Measurements from ENCODE around the gene TDRD10. TPM values are rescaled to one million over a fixed set of nuclear protein-coding genes. Genes with fewer than 3 reads are reported as not detected.

Gene TDRD10
- total and polyA plus RNA-seq, 4 donors, result 0.23 to 1.5 (median 0.78) TPM

DNA sequence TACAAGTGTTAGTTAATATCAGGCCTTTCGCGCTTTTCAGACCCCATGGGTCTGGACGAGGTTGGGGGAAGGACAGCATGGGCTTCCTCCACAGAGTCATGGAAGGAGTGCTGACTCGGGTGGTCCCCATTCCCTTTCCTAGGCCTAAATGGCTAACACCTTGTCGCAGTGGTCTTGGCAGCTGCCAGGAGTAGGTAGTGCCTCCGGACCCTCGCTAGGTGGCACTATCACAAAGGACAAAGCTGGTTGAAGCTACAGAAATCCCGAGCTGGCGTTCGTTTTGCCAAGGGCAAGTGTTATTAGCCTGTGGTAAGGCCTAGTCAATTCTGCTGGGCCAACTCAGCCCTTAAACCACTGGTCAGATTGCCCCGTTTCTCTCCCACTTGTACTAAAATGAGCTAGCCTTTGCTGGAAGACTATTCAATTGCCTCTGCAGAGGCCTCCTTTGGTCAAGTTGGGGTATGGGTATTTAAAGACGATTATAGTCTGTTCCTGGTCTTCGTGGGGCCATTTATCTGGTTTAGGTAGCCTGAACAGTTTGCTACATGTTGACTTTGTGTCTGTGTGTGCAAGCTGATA lies 57.5 kb downstream of the TDRD10 start:
- WGBS, result 8% methylated on average over 13 of the region's 13 CpGs
- H3K27ac ChIP-seq (ENCODE audit: low read depth in 1 of 2, low read length in 2 of 2), result peak overlapping the region; percentile 88 to 95

GRCh38 chr1:154565876-154566275 lies 63.9 kb downstream of the TDRD10 start:
- Histone ChIP-seq H3K9ac (ENCODE audit: low read depth in 1 of 2, low read length in 2 of 2) (no peak overlapping the region), H3K4me1 (ENCODE audit: control insufficient read depth in 4 of 4, insufficient read depth in 4 of 4, low read length in 3 of 4) (peaks cover 3 to 10% (median 7%) of the 10 kb centered on the region in 4 donors), H3K27me3 (ENCODE audit: control insufficient read depth in 4 of 4, insufficient read depth in 4 of 4, low read length in 3 of 4) (peaks cover 0 to 6% (median 3%) of the 10 kb centered on the region in 4 donors), H3K36me3 (ENCODE audit: control insufficient read depth in 4 of 4, insufficient read depth in 3 of 4, low read depth in 1 of 4, low read length in 3 of 4) (no peaks in the 10 kb centered on the region), H3K4me3 (ENCODE audit: low read depth in 1 of 3, low read length in 3 of 3) (no peak overlapping the region), H3K27ac (ENCODE audit: low read depth in 1 of 2, low read length in 2 of 2) (no peak overlapping the region), H3K9me3 (ENCODE audit: control insufficient read depth in 4 of 4, low read length in 3 of 4) (no peaks in the 10 kb centered on the region)
- TF ChIP-seq ATF3 (IDR thresholded peaks at IDR 0.05) (no peak), RAD21 (IDR thresholded peaks at IDR 0.05) (no peak), HNF4G (IDR thresholded peaks at IDR 0.05) (no peak), YY1 (IDR thresholded peaks at IDR 0.05) (no peak), NR2F2 (IDR thresholded peaks at IDR 0.05) (no peak)
- no peak for DNase-seq (ENCODE audit: low spot score)
- 88% methylated on average over 6 of the region's 6 CpGs for WGBS

More for the DNA sequence above, 57.5 kb downstream of the TDRD10 start:
- H3K9me3 ChIP-seq (ENCODE audit: control insufficient read depth in 4 of 4, low read length in 3 of 4), result no peaks in the 10 kb centered on the region
- TF ChIP-seq YY1 (IDR thresholded peaks at IDR 0.05) (no peak), FOXA2 (IDR thresholded peaks at IDR 0.05) (no peak), HNF4A (conservative IDR thresholded peaks at IDR 0.05) (peak in 1 of 2 donors; percentile 36), EGR1 (IDR thresholded peaks at IDR 0.05; ENCODE audit: low read depth in 2 of 2) (no peak), RAD21 (IDR thresholded peaks at IDR 0.05) (peak; percentile 97), JUND (IDR thresholded peaks at IDR 0.05) (peak in 1 of 2 donors; percentile 41), RXRA (IDR thresholded peaks at IDR 0.05) (peak in 1 of 2 donors; percentile 7), NR2F2 (IDR thresholded peaks at IDR 0.05) (peak; percentile 21), TAF1 (conservative IDR thresholded peaks at IDR 0.05) (no peak)
- TF ChIP-seq, protein P1, sequence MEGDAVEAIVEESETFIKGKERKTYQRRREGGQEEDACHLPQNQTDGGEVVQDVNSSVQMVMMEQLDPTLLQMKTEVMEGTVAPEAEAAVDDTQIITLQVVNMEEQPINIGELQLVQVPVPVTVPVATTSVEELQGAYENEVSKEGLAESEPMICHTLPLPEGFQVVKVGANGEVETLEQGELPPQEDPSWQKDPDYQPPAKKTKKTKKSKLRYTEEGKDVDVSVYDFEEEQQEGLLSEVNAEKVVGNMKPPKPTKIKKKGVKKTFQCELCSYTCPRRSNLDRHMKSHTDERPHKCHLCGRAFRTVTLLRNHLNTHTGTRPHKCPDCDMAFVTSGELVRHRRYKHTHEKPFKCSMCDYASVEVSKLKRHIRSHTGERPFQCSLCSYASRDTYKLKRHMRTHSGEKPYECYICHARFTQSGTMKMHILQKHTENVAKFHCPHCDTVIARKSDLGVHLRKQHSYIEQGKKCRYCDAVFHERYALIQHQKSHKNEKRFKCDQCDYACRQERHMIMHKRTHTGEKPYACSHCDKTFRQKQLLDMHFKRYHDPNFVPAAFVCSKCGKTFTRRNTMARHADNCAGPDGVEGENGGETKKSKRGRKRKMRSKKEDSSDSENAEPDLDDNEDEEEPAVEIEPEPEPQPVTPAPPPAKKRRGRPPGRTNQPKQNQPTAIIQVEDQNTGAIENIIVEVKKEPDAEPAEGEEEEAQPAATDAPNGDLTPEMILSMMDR (IDR thresholded peaks at IDR 0.05; ENCODE audit: low read depth, low read length, missing input control), result peak; percentile 96
- TF ChIP-seq, protein P2, sequence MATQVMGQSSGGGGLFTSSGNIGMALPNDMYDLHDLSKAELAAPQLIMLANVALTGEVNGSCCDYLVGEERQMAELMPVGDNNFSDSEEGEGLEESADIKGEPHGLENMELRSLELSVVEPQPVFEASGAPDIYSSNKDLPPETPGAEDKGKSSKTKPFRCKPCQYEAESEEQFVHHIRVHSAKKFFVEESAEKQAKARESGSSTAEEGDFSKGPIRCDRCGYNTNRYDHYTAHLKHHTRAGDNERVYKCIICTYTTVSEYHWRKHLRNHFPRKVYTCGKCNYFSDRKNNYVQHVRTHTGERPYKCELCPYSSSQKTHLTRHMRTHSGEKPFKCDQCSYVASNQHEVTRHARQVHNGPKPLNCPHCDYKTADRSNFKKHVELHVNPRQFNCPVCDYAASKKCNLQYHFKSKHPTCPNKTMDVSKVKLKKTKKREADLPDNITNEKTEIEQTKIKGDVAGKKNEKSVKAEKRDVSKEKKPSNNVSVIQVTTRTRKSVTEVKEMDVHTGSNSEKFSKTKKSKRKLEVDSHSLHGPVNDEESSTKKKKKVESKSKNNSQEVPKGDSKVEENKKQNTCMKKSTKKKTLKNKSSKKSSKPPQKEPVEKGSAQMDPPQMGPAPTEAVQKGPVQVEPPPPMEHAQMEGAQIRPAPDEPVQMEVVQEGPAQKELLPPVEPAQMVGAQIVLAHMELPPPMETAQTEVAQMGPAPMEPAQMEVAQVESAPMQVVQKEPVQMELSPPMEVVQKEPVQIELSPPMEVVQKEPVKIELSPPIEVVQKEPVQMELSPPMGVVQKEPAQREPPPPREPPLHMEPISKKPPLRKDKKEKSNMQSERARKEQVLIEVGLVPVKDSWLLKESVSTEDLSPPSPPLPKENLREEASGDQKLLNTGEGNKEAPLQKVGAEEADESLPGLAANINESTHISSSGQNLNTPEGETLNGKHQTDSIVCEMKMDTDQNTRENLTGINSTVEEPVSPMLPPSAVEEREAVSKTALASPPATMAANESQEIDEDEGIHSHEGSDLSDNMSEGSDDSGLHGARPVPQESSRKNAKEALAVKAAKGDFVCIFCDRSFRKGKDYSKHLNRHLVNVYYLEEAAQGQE (IDR thresholded peaks at IDR 0.05), result peak; percentile 51
- TF ChIP-seq, protein P3, sequence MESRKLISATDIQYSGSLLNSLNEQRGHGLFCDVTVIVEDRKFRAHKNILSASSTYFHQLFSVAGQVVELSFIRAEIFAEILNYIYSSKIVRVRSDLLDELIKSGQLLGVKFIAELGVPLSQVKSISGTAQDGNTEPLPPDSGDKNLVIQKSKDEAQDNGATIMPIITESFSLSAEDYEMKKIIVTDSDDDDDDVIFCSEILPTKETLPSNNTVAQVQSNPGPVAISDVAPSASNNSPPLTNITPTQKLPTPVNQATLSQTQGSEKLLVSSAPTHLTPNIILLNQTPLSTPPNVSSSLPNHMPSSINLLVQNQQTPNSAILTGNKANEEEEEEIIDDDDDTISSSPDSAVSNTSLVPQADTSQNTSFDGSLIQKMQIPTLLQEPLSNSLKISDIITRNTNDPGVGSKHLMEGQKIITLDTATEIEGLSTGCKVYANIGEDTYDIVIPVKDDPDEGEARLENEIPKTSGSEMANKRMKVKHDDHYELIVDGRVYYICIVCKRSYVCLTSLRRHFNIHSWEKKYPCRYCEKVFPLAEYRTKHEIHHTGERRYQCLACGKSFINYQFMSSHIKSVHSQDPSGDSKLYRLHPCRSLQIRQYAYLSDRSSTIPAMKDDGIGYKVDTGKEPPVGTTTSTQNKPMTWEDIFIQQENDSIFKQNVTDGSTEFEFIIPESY (IDR thresholded peaks at IDR 0.05), result no peak
- H3K27me3 ChIP-seq (ENCODE audit: control insufficient read depth in 4 of 4, insufficient read depth in 4 of 4, low read length in 3 of 4), result no peaks in the 10 kb centered on the region
- peaks cover 2 to 31% (median 23%) of the 10 kb centered on the region in 4 donors for H3K4me1 ChIP-seq (ENCODE audit: control insufficient read depth in 4 of 4, insufficient read depth in 4 of 4, low read length in 3 of 4)
- H3K4me3 ChIP-seq (ENCODE audit: low read depth in 1 of 3, low read length in 3 of 3), result peak overlapping the region; percentile 69 to 86 (median 77)
- DNase-seq (ENCODE audit: low spot score), result peak; percentile 81
- H3K36me3 ChIP-seq (ENCODE audit: control insufficient read depth in 4 of 4, insufficient read depth in 3 of 4, low read depth in 1 of 4, low read length in 3 of 4), result peaks cover 5 to 12% (median 10%) of the 10 kb centered on the region in 4 donors
- peak overlapping the region; percentile 58 to 81 for H3K9ac ChIP-seq (ENCODE audit: low read depth in 1 of 2, low read length in 2 of 2)

Data from liver (tissue), 9 donors.